ENCODE measurements around the gene TUSC7.

The TUSC7 gene

GRCh38 chr3:116709479-116709878 lies at the start of gene TUSC7:
TUSC7 (plus strand) TSS chr3:116709779.
- H3K27ac ChIP-seq, result no peak within 1 kb of the TSS
- no peaks in the 10 kb centered on the region for H3K9me3 ChIP-seq (ENCODE audit: low read depth, low read length)
- no peak within 1 kb of the TSS for H3K9ac ChIP-seq (ENCODE audit: insufficient read length)
- H3K36me3 ChIP-seq (ENCODE audit: insufficient read depth, low read length), result no peaks in the 10 kb centered on the region
- H3K4me3 ChIP-seq, result no peak within 1 kb of the TSS
- TF ChIP-seq EZH2 (IDR thresholded peaks at IDR 0.05), result no peak
- no peak for TF ChIP-seq POLR2AphosphoS5 (IDR thresholded peaks at IDR 0.05; ENCODE audit: borderline replicate concordance, low read depth, low read length)
- TF ChIP-seq FOXP2 (optimal IDR thresholded peaks at IDR 0.05; ENCODE audit: control extremely low read depth, extremely low read length, insufficient read depth), result no peak
- DNase-seq (ENCODE audit: low read depth, low spot score), result no peak

GRCh38 chr3:116661196-116661595 lies 48.4 kb upstream of the TUSC7 start:
- Histone ChIP-seq H3K9me3 (ENCODE audit: low read depth, low read length) (no peaks in the 10 kb centered on the region), H3K27ac (no peak overlapping the region), H3K36me3 (ENCODE audit: insufficient read depth, low read length) (no peaks in the 10 kb centered on the region), H3K4me3 (no peak overlapping the region), H3K9ac (ENCODE audit: insufficient read length) (no peak overlapping the region)
- TF ChIP-seq FOXP2 (optimal IDR thresholded peaks at IDR 0.05; ENCODE audit: control extremely low read depth, extremely low read length, insufficient read depth), result no peak
- TF ChIP-seq POLR2AphosphoS5 (IDR thresholded peaks at IDR 0.05; ENCODE audit: borderline replicate concordance, low read depth, low read length), result no peak
- TF ChIP-seq EZH2 (IDR thresholded peaks at IDR 0.05), result no peak
- no peak for DNase-seq (ENCODE audit: low read depth, low spot score)

GRCh38 chr3:116663161-116664110 lies 46.1 kb upstream of the TUSC7 start:
- TF ChIP-seq POLR2AphosphoS5 (IDR thresholded peaks at IDR 0.05; ENCODE audit: borderline replicate concordance, low read depth, low read length) (peak; percentile 20; the same call in 1 of the 2 replicates), FOXP2 (optimal IDR thresholded peaks at IDR 0.05; ENCODE audit: control extremely low read depth, extremely low read length, insufficient read depth) (no peak)
- Histone ChIP-seq H3K4me3 (peak overlapping the region; percentile 70), H3K36me3 (ENCODE audit: insufficient read depth, low read length) (no peaks in the 10 kb centered on the region), H3K27ac (peak overlapping the region; percentile 20; the same call in 1 of the 2 replicates), H3K9me3 (ENCODE audit: low read depth, low read length) (no peaks in the 10 kb centered on the region), H3K9ac (ENCODE audit: insufficient read length) (no peak overlapping the region)
- peak; percentile 89 for DNase-seq (ENCODE audit: low read depth, low spot score)

GRCh38 chr3:116667324-116667723 lies 42.3 kb upstream of the TUSC7 start:
- Histone ChIP-seq H3K9ac (ENCODE audit: insufficient read length) (no peak overlapping the region), H3K4me3 (no peak overlapping the region), H3K27ac (no peak overlapping the region), H3K9me3 (ENCODE audit: low read depth, low read length) (no peaks in the 10 kb centered on the region), H3K36me3 (ENCODE audit: insufficient read depth, low read length) (no peaks in the 10 kb centered on the region)
- TF ChIP-seq POLR2AphosphoS5 (IDR thresholded peaks at IDR 0.05; ENCODE audit: borderline replicate concordance, low read depth, low read length), result no peak
- no peak for TF ChIP-seq EZH2 (IDR thresholded peaks at IDR 0.05)
- TF ChIP-seq FOXP2 (optimal IDR thresholded peaks at IDR 0.05; ENCODE audit: control extremely low read depth, extremely low read length, insufficient read depth), result no peak
- DNase-seq (ENCODE audit: low read depth, low spot score), result no peak

GRCh38 chr3:116667791-116668190 lies 41.8 kb upstream of the TUSC7 start:
- Histone ChIP-seq H3K9me3 (ENCODE audit: low read depth, low read length) (no peaks in the 10 kb centered on the region), H3K27ac (no peak overlapping the region), H3K4me3 (no peak overlapping the region), H3K36me3 (ENCODE audit: insufficient read depth, low read length) (no peaks in the 10 kb centered on the region), H3K9ac (ENCODE audit: insufficient read length) (no peak overlapping the region)
- TF ChIP-seq FOXP2 (optimal IDR thresholded peaks at IDR 0.05; ENCODE audit: control extremely low read depth, extremely low read length, insufficient read depth), result no peak
- TF ChIP-seq EZH2 (IDR thresholded peaks at IDR 0.05), result no peak
- no peak for TF ChIP-seq POLR2AphosphoS5 (IDR thresholded peaks at IDR 0.05; ENCODE audit: borderline replicate concordance, low read depth, low read length)
- no peak for DNase-seq (ENCODE audit: low read depth, low spot score)

- DNase-seq (ENCODE audit: low read depth, low spot score), result no peak
Measured at GRCh38 chr3:116669576-116669975, 40.0 kb upstream of the TUSC7 start.

GRCh38 chr3:116671151-116671550 lies 38.4 kb upstream of the TUSC7 start:
- no peak for DNase-seq (ENCODE audit: low read depth, low spot score)
- Histone ChIP-seq H3K9ac (ENCODE audit: insufficient read length) (no peak overlapping the region), H3K4me3 (no peak overlapping the region), H3K27ac (no peak overlapping the region), H3K36me3 (ENCODE audit: insufficient read depth, low read length) (no peaks in the 10 kb centered on the region), H3K9me3 (ENCODE audit: low read depth, low read length) (no peaks in the 10 kb centered on the region)
- TF ChIP-seq FOXP2 (optimal IDR thresholded peaks at IDR 0.05; ENCODE audit: control extremely low read depth, extremely low read length, insufficient read depth) (no peak), EZH2 (IDR thresholded peaks at IDR 0.05) (no peak), POLR2AphosphoS5 (IDR thresholded peaks at IDR 0.05; ENCODE audit: borderline replicate concordance, low read depth, low read length) (no peak)

More at GRCh38 chr3:116669576-116669975, 40.0 kb upstream of the TUSC7 start:
- no peak for TF ChIP-seq EZH2 (IDR thresholded peaks at IDR 0.05)
- no peak for TF ChIP-seq POLR2AphosphoS5 (IDR thresholded peaks at IDR 0.05; ENCODE audit: borderline replicate concordance, low read depth, low read length)
- TF ChIP-seq FOXP2 (optimal IDR thresholded peaks at IDR 0.05; ENCODE audit: control extremely low read depth, extremely low read length, insufficient read depth), result no peak
- Histone ChIP-seq H3K9ac (ENCODE audit: insufficient read length) (no peak overlapping the region), H3K9me3 (ENCODE audit: low read depth, low read length) (no peaks in the 10 kb centered on the region), H3K4me3 (no peak overlapping the region), H3K27ac (no peak overlapping the region), H3K36me3 (ENCODE audit: insufficient read depth, low read length) (no peaks in the 10 kb centered on the region)

GRCh38 chr3:116678853-116679252 lies 30.7 kb upstream of the TUSC7 start:
- no peak for DNase-seq (ENCODE audit: low read depth, low spot score)
- TF ChIP-seq POLR2AphosphoS5 (IDR thresholded peaks at IDR 0.05; ENCODE audit: borderline replicate concordance, low read depth, low read length), result no peak
- no peak for TF ChIP-seq FOXP2 (optimal IDR thresholded peaks at IDR 0.05; ENCODE audit: control extremely low read depth, extremely low read length, insufficient read depth)
- no peak for TF ChIP-seq EZH2 (IDR thresholded peaks at IDR 0.05)

More at GRCh38 chr3:116678853-116679252, 30.7 kb upstream of the TUSC7 start:
- no peaks in the 10 kb centered on the region for H3K36me3 ChIP-seq (ENCODE audit: insufficient read depth, low read length)
- no peaks in the 10 kb centered on the region for H3K9me3 ChIP-seq (ENCODE audit: low read depth, low read length)
- no peak overlapping the region for H3K4me3 ChIP-seq
- no peak overlapping the region for H3K27ac ChIP-seq
- no peak overlapping the region for H3K9ac ChIP-seq (ENCODE audit: insufficient read length)
